ENCODE data around the gene CANT1.

GRCh38 chr17:78960928-78961327 is 48.6 kb downstream of the CANT1 start:
- no peak for TF ChIP-seq POLR2A (IDR thresholded peaks at IDR 0.05)
- no peak for TF ChIP-seq CTCF (IDR thresholded peaks at IDR 0.05)
